Neuronal stem cell (in vitro differentiated cells): ENCODE measurements around the gene CAMK1D.

Experiments
- DNase-seq: peaks from one replicate; pipeline ENCODE4 v3.0.0-alpha.2; 2013; ENCODE audit warnings: low spot score
- H2AFZ ChIP-seq: one replicate; pipeline ENCODE4 v1.6.1; 2013; ENCODE audit warnings: mild to moderate bottlenecking, low read length, inconsistent platforms
- H2AK5ac ChIP-seq: 2 replicates; pipeline ENCODE4 v1.6.1; 2013; ENCODE audit warnings: low read depth, mild to moderate bottlenecking, inconsistent platforms, low read length, moderate library complexity, mixed read lengths
- H2BK120ac ChIP-seq: 2 replicates; pipeline ENCODE4 v1.6.1; 2013; ENCODE audit warnings: low read depth, mild to moderate bottlenecking, inconsistent platforms, low read length, moderate library complexity, mixed read lengths
- H2BK12ac ChIP-seq: one replicate; pipeline ENCODE4 v1.6.1; 2013; ENCODE audit warnings: low read length, inconsistent platforms
- H2BK15ac ChIP-seq: 2 replicates; pipeline ENCODE4 v1.6.1; 2013; ENCODE audit warnings: mild to moderate bottlenecking, low read length, inconsistent platforms, mixed read lengths
- H2BK5ac ChIP-seq: one replicate; pipeline ENCODE4 v1.6.1; 2013; ENCODE audit warnings: inconsistent platforms, mild to moderate bottlenecking, low read length, moderate library complexity
- H3K14ac ChIP-seq: one replicate; pipeline ENCODE4 v1.6.1; 2013; ENCODE audit warnings: low read length, inconsistent platforms
- H3K18ac ChIP-seq: 2 replicates; pipeline ENCODE4 v1.6.1; 2013; ENCODE audit warnings: low read length, inconsistent platforms
- H3K23ac ChIP-seq: 2 replicates; pipeline ENCODE4 v1.6.1; 2013; ENCODE audit warnings: low read depth, mild to moderate bottlenecking, mixed read lengths, low read length, inconsistent platforms; ENCODE audit not compliant: poor library complexity
- H3K27ac ChIP-seq: replicated peaks from 3 replicates; pipeline ENCODE4 v1.5.1; 2013; ENCODE audit warnings: low read length, inconsistent platforms
- H3K27me3 ChIP-seq, 3 experiments: 2 replicates each; pipeline ENCODE4 v1.6.1; 2013; ENCODE audit warnings: low read length in 3 of 3, mild to moderate bottlenecking in 2 of 3, inconsistent platforms in 1 of 3, low read depth in 1 of 3, mixed read lengths in 1 of 3, moderate library complexity in 1 of 3; ENCODE audit not compliant: control insufficient read depth in 3 of 3, insufficient read depth in 3 of 3
- H3K36me3 ChIP-seq, 2 donors: replicated peaks in 1 of 2; 2 replicates each; pipeline ENCODE4 v1.6.1; 2013; ENCODE audit warnings: low read length in 2 of 2; ENCODE audit not compliant: control insufficient read depth in 2 of 2, insufficient read depth in 2 of 2
- H3K4ac ChIP-seq: 2 replicates; pipeline ENCODE4 v1.6.1; 2013; ENCODE audit warnings: inconsistent platforms, mild to moderate bottlenecking, low read length, moderate library complexity
- H3K4me1 ChIP-seq, 2 donors: 1 replicate in 1 of 2; 2 replicates in 1 of 2; pipeline ENCODE4 v1.6.1; 2013; ENCODE audit warnings: low read length in 2 of 2, low read depth in 1 of 2; ENCODE audit not compliant: control insufficient read depth in 2 of 2, insufficient read depth in 1 of 2
- H3K4me2 ChIP-seq: one replicate; pipeline ENCODE4 v1.6.1; 2013; ENCODE audit warnings: mild to moderate bottlenecking, low read length, inconsistent platforms; ENCODE audit not compliant: insufficient read depth, poor library complexity, severe bottlenecking
- H3K4me3 ChIP-seq, 2 donors: 2 replicates each; pipeline ENCODE4 v1.5.1; 2013; ENCODE audit warnings: low read length in 2 of 2, mild to moderate bottlenecking in 2 of 2, inconsistent platforms in 1 of 2, moderate library complexity in 1 of 2
- H3K79me1 ChIP-seq: one replicate; pipeline ENCODE4 v1.6.1; 2013; ENCODE audit warnings: low read depth, mild to moderate bottlenecking, inconsistent platforms, low read length, moderate library complexity
- H3K9ac ChIP-seq: one replicate; pipeline ENCODE4 v1.6.1; 2013; ENCODE audit warnings: mild to moderate bottlenecking, low read depth, low read length, inconsistent platforms; ENCODE audit not compliant: poor library complexity
- H3K9me3 ChIP-seq, 2 donors: replicated peaks in 1 of 2; 2 replicates each; pipeline versions ENCODE3 to v1.6.1; 2013; ENCODE audit warnings: low read length in 2 of 2, mild to moderate bottlenecking in 2 of 2, inconsistent platforms in 1 of 2, low read depth in 1 of 2, mixed read lengths in 1 of 2, moderate library complexity in 1 of 2; ENCODE audit not compliant: control insufficient read depth in 2 of 2, insufficient read depth in 1 of 2
- H4K8ac ChIP-seq: one replicate; pipeline ENCODE4 v1.6.1; 2013; ENCODE audit warnings: low read depth, mild to moderate bottlenecking, inconsistent platforms, low read length, moderate library complexity
- H4K91ac ChIP-seq: one replicate; pipeline ENCODE4 v1.6.1; 2013; ENCODE audit warnings: low read length, low read depth, mild to moderate bottlenecking, inconsistent platforms; ENCODE audit not compliant: poor library complexity
- WGBS, 2 donors: extraction: QIAGEN DNeasy Blood & Tissue Kit; methylation state at CpG; one replicate each; pipeline ENCODE4 v1.1.7; 2013; ENCODE audit warnings: missing lambda C conversion rate in 2 of 2, mixed read lengths in 1 of 2; ENCODE audit not compliant: insufficient read length in 2 of 2, insufficient replicate concordance in 1 of 2; ENCODE audit errors: extremely low coverage in 2 of 2; 5-methylcytosine and 5-hydroxymethylcytosine counted together

Gene CAMK1D

GRCh38 chr10:12839941-12840611 lies 490.7 kb downstream of the CAMK1D start:
- Histone ChIP-seq H3K36me3 (no peaks in the 10 kb centered on the region), H3K4me1 (peaks cover 0 to 12% of the 10 kb centered on the region in 2 donors), H3K23ac (no peak overlapping the region), H3K4me3 (no peak overlapping the region), H3K79me1 (no peaks in the 10 kb centered on the region), H3K14ac (no peak overlapping the region), H2BK5ac (no peak overlapping the region), H3K4ac (no peak overlapping the region), H4K91ac (no peak overlapping the region), H4K8ac (no peak overlapping the region), H2AFZ (peak overlapping the region; percentile 58), H2BK120ac (no peak overlapping the region), H2BK12ac (no peak overlapping the region), H3K18ac (no peak overlapping the region), H2AK5ac (no peak overlapping the region), H2BK15ac (no peak overlapping the region), H3K9ac (no peak overlapping the region), H3K27me3 (no peaks in the 10 kb centered on the region), H3K4me2 (no peak overlapping the region), H3K9me3 (no peaks in the 10 kb centered on the region), H3K27ac (no peak overlapping the region)
- no CpG with 5 or more reads among the region's 9 CpGs for WGBS, 2 donors
- no peak for DNase-seq

GRCh38 chr10:12841426-12841825 lies 492.1 kb downstream of the CAMK1D start:
- Histone ChIP-seq H3K4me1 (peaks cover 0 to 14% of the 10 kb centered on the region in 2 donors), H2AK5ac (no peak overlapping the region), H2BK5ac (no peak overlapping the region), H3K14ac (no peak overlapping the region), H3K27ac (no peak overlapping the region), H3K4ac (no peak overlapping the region), H3K9me3 (no peaks in the 10 kb centered on the region), H2BK12ac (no peak overlapping the region), H3K4me2 (no peak overlapping the region), H2BK120ac (no peak overlapping the region), H4K91ac (no peak overlapping the region), H3K23ac (no peak overlapping the region), H3K79me1 (no peaks in the 10 kb centered on the region), H2BK15ac (no peak overlapping the region), H2AFZ (no peak overlapping the region), H4K8ac (no peak overlapping the region), H3K4me3 (no peak overlapping the region), H3K36me3 (no peaks in the 10 kb centered on the region), H3K27me3 (no peaks in the 10 kb centered on the region), H3K18ac (no peak overlapping the region), H3K9ac (no peak overlapping the region)
- WGBS, 2 donors: 100% methylated on average over 1 of the region's 10 CpGs; no CpG with 5 or more reads in 1 of the 2 donors
- DNase-seq: no peak

GRCh38 chr10:12841826-12842225 lies 492.5 kb downstream of the CAMK1D start:
- Histone ChIP-seq H3K9ac (no peak overlapping the region), H3K79me1 (no peaks in the 10 kb centered on the region), H2AFZ (no peak overlapping the region), H2BK5ac (no peak overlapping the region), H2BK15ac (no peak overlapping the region), H3K4me2 (no peak overlapping the region), H3K9me3 (no peaks in the 10 kb centered on the region), H3K27me3 (no peaks in the 10 kb centered on the region), H3K27ac (no peak overlapping the region), H3K4me1 (peaks cover 0 to 14% of the 10 kb centered on the region in 2 donors), H2AK5ac (no peak overlapping the region), H3K4me3 (no peak overlapping the region), H4K91ac (no peak overlapping the region), H2BK120ac (no peak overlapping the region), H3K4ac (no peak overlapping the region), H3K36me3 (no peaks in the 10 kb centered on the region), H4K8ac (no peak overlapping the region), H2BK12ac (no peak overlapping the region), H3K14ac (no peak overlapping the region), H3K18ac (no peak overlapping the region), H3K23ac (no peak overlapping the region)
- 98 to 100% methylated on average over 2 of the region's 13 CpGs for WGBS, 2 donors
- DNase-seq: no peak

- H4K8ac ChIP-seq: no peak overlapping the region
- no peak overlapping the region for H2BK12ac ChIP-seq
- H3K4me1 ChIP-seq: peaks cover 0 to 14% of the 10 kb centered on the region in 2 donors
- no peak overlapping the region for H3K4me3 ChIP-seq
- no peak overlapping the region for H3K14ac ChIP-seq
- peak overlapping the region; percentile 73 for H3K18ac ChIP-seq
- peak overlapping the region; percentile 3 for H3K23ac ChIP-seq
- no peak overlapping the region for H2AK5ac ChIP-seq
- H2BK15ac ChIP-seq: no peak overlapping the region
- H4K91ac ChIP-seq: no peak overlapping the region
- H3K36me3 ChIP-seq: no peaks in the 10 kb centered on the region
- H2BK5ac ChIP-seq: no peak overlapping the region
- H3K79me1 ChIP-seq: no peaks in the 10 kb centered on the region
- no peaks in the 10 kb centered on the region for H3K9me3 ChIP-seq
- no peak overlapping the region for H3K27ac ChIP-seq
- no peak for DNase-seq
- no CpG with 5 or more reads among the region's 6 CpGs for WGBS, 2 donors
- H3K27me3 ChIP-seq: no peaks in the 10 kb centered on the region
- no peak overlapping the region for H2BK120ac ChIP-seq
- no peak overlapping the region for H3K9ac ChIP-seq
- no peak overlapping the region for H3K4me2 ChIP-seq
- peak overlapping the region; percentile 37 for H2AFZ ChIP-seq
- no peak overlapping the region for H3K4ac ChIP-seq
Observed at GRCh38 chr10:12842310-12842709, 493.0 kb downstream of the CAMK1D start.
